Measurements from ENCODE around the gene INPP5F.
A peak's percentile ranks its signal among the peaks of the same experiment; 100 is the strongest.

INPP5F gene

GRCh38 chr10:119737823-119738222 is 12.0 kb downstream of the INPP5F start:
- no peak for DNase-seq (ENCODE audit: extremely low spot score)
- CTCF ChIA-PET: interaction anchor here (0.6 to 2.7 kb wide), 4 partner anchors 12 to 190 kb away, joined by 3 to 20 read pairs (median 5); partner anchors contain the start of gene INPP5F
- POLR2A ChIA-PET: interaction anchor here (0.7 to 1.5 kb wide), 4 partner anchors 10 to 130 kb away, joined by 3 to 9 read pairs (median 5); partner anchors contain the start of gene INPP5F
- no peak for TF ChIP-seq SUZ12 (IDR thresholded peaks at IDR 0.05)
- no peak for TF ChIP-seq ZNF384 (IDR thresholded peaks at IDR 0.05)
- no peak for TF ChIP-seq TARDBP (IDR thresholded peaks at IDR 0.05)
- no peak for TF ChIP-seq ELF4 (IDR thresholded peaks at IDR 0.05)
- TF ChIP-seq, protein P1, sequence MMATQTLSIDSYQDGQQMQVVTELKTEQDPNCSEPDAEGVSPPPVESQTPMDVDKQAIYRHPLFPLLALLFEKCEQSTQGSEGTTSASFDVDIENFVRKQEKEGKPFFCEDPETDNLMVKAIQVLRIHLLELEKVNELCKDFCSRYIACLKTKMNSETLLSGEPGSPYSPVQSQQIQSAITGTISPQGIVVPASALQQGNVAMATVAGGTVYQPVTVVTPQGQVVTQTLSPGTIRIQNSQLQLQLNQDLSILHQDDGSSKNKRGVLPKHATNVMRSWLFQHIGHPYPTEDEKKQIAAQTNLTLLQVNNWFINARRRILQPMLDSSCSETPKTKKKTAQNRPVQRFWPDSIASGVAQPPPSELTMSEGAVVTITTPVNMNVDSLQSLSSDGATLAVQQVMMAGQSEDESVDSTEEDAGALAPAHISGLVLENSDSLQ (IDR thresholded peaks at IDR 0.05): peak; percentile 4; the same call in 1 of the 2 replicates

DNA sequence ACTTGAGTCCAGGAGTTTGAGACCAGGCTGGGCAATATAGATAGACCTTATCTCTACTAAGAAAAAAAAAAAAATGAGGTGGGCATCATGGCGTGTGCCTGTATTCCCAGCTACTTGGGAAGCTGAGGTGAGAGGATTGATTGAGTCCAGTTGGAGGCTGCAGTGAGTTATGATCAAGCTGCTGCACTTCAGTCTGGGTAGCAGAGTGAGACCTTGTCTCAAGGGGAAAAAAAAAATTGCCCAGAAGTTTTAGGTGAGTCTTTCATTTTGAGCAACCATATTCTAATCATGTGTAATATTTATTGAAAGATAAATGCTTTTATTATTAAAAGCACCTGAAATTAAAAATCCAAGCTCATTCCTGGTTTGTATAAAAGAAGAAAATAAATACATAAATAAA is 13.1 kb downstream of the INPP5F start:
- no peak for DNase-seq (ENCODE audit: extremely low spot score)
- no peak for TF ChIP-seq BHLHE40 (IDR thresholded peaks at IDR 0.05; ENCODE audit: borderline replicate concordance)
- no peak for TF ChIP-seq L3MBTL2 (conservative IDR thresholded peaks at IDR 0.05)
- TF ChIP-seq TARDBP (IDR thresholded peaks at IDR 0.05): no peak
- no peak for TF ChIP-seq FOXA1 (IDR thresholded peaks at IDR 0.05)
- TF ChIP-seq LEF1 (IDR thresholded peaks at IDR 0.05; ENCODE audit: borderline replicate concordance): no peak
- no peak for TF ChIP-seq HDGF (IDR thresholded peaks at IDR 0.05; ENCODE audit: borderline replicate concordance)
- no peak for TF ChIP-seq CTBP1 (IDR thresholded peaks at IDR 0.05; ENCODE audit: borderline replicate concordance)
- no peak for TF ChIP-seq SUZ12 (IDR thresholded peaks at IDR 0.05)
- no peak for TF ChIP-seq FOXK2 (IDR thresholded peaks at IDR 0.05)
- TF ChIP-seq NFRKB (IDR thresholded peaks at IDR 0.05): no peak
- TF ChIP-seq, protein P1 (IDR thresholded peaks at IDR 0.05): no peak
- no peak for TF ChIP-seq SP1 (IDR thresholded peaks at IDR 0.05)
- TF ChIP-seq FOXM1 (IDR thresholded peaks at IDR 0.05; ENCODE audit: borderline replicate concordance): no peak
- no peak for TF ChIP-seq ARNT (IDR thresholded peaks at IDR 0.05)
- TF ChIP-seq ELF4 (IDR thresholded peaks at IDR 0.05): no peak
- no peak for TF ChIP-seq ZNF384 (IDR thresholded peaks at IDR 0.05)
- ChIA-PET POLR2A (no interaction called here), CTCF (interaction anchor here (0.6 to 1.3 kb wide), 2 partner anchors 11 to 893 kb away, joined by 3 read pairs; no protein-coding TSS in a partner anchor)

- no peak for DNase-seq (ENCODE audit: extremely low spot score)
- ChIA-PET POLR2A (no interaction called here), CTCF (interaction anchor here (0.5 to 1.3 kb wide), 2 partner anchors 10 to 41 kb away, joined by 3 to 4 read pairs; no protein-coding TSS in a partner anchor)
- TF ChIP-seq SUZ12 (IDR thresholded peaks at IDR 0.05): no peak
Observed at GRCh38 chr10:119740096-119740495, 14.2 kb downstream of the INPP5F start.

- ChIA-PET CTCF (interaction anchor here (1.1 kb wide), 1 partner anchor 117 kb away, joined by 3 read pairs; no protein-coding TSS in a partner anchor), POLR2A (interaction anchor here (0.6 to 1.4 kb wide), 4 partner anchors 17 to 149 kb away, joined by 3 to 4 read pairs (median 3); partner anchors contain the start of genes INPP5F, SEC23IP and TIAL1)
- no peak for DNase-seq (ENCODE audit: extremely low spot score)
- TF ChIP-seq BHLHE40 (IDR thresholded peaks at IDR 0.05; ENCODE audit: borderline replicate concordance): no peak
- no peak for TF ChIP-seq TARDBP (IDR thresholded peaks at IDR 0.05)
Observed at GRCh38 chr10:119742947-119743648, 17.2 kb downstream of the INPP5F start.

GRCh38 chr10:119747940-119748339 is 22.1 kb downstream of the INPP5F start:
- CTCF ChIA-PET: interaction anchor here (0.7 to 1.1 kb wide), 2 partner anchors 60 to 140 kb away, joined by 3 to 7 read pairs; no protein-coding TSS in a partner anchor
- POLR2A ChIA-PET: no interaction called here
- no peak for DNase-seq (ENCODE audit: extremely low spot score)
- TF ChIP-seq, protein P1 (IDR thresholded peaks at IDR 0.05): no peak
- TF ChIP-seq ZNF384 (IDR thresholded peaks at IDR 0.05): no peak

GRCh38 chr10:119748871-119749270 is 23.0 kb downstream of the INPP5F start:
- ChIA-PET CTCF (interaction anchor here (0.6 to 2.8 kb wide), 4 partner anchors 12 to 141 kb away, joined by 3 to 20 read pairs (median 4); no protein-coding TSS in a partner anchor), POLR2A (interaction anchor here (0.6 kb wide), 1 partner anchor 98 kb away, joined by 3 read pairs; the partner anchor contains the start of gene BAG3)
- TF ChIP-seq ARNT (IDR thresholded peaks at IDR 0.05) (no peak), BHLHE40 (IDR thresholded peaks at IDR 0.05; ENCODE audit: borderline replicate concordance) (no peak), FOXM1 (IDR thresholded peaks at IDR 0.05; ENCODE audit: borderline replicate concordance) (no peak), FOXK2 (IDR thresholded peaks at IDR 0.05) (no peak), HDGF (IDR thresholded peaks at IDR 0.05; ENCODE audit: borderline replicate concordance) (no peak), CTBP1 (IDR thresholded peaks at IDR 0.05; ENCODE audit: borderline replicate concordance) (no peak), L3MBTL2 (conservative IDR thresholded peaks at IDR 0.05) (no peak), NFRKB (IDR thresholded peaks at IDR 0.05) (no peak), SP1 (IDR thresholded peaks at IDR 0.05) (no peak), SUZ12 (IDR thresholded peaks at IDR 0.05) (no peak), LEF1 (IDR thresholded peaks at IDR 0.05; ENCODE audit: borderline replicate concordance) (no peak), FOXA1 (IDR thresholded peaks at IDR 0.05) (no peak)
- TF ChIP-seq, protein P1 (IDR thresholded peaks at IDR 0.05): no peak
- no peak for DNase-seq (ENCODE audit: extremely low spot score)

Data from HEK293T (cell line).